Subcutaneous abdominal adipose tissue (tissue), 5 donors: ENCODE results near the gene STARD4.

Experiments used
- H3K27ac ChIP-seq: one replicate; pipeline ENCODE4 v1.7.0; 2013; ENCODE audit warnings: low read depth, mild to moderate bottlenecking, inconsistent platforms, low read length, moderate library complexity
- H3K27me3 ChIP-seq, 5 donors: one replicate each; pipeline ENCODE4 v1.7.0; 2013; ENCODE audit warnings: low read length in 5 of 5, inconsistent platforms in 1 of 5; ENCODE audit not compliant: control insufficient read depth in 5 of 5, insufficient read depth in 4 of 5
- H3K36me3 ChIP-seq, 5 donors: one replicate each; pipeline ENCODE4 v1.7.0; 2013; ENCODE audit warnings: low read length in 5 of 5; ENCODE audit not compliant: control insufficient read depth in 5 of 5, insufficient read depth in 5 of 5
- H3K4me1 ChIP-seq, 5 donors: one replicate each; pipeline ENCODE4 v1.7.0; 2013; ENCODE audit warnings: low read length in 5 of 5, mild to moderate bottlenecking in 3 of 5, moderate library complexity in 1 of 5; ENCODE audit not compliant: control insufficient read depth in 5 of 5, insufficient read depth in 5 of 5
- H3K4me3 ChIP-seq, 5 donors: one replicate each; pipeline ENCODE4 v1.7.0; 2013; ENCODE audit warnings: low read length in 5 of 5, low read depth in 1 of 5
- H3K9ac ChIP-seq, 5 donors: one replicate each; pipeline ENCODE4 v1.7.0; 2013; ENCODE audit warnings: low read length in 5 of 5, mild to moderate bottlenecking in 4 of 5, moderate library complexity in 3 of 5
- H3K9me3 ChIP-seq, 5 donors: one replicate each; pipeline ENCODE4 v1.7.0; 2013; ENCODE audit warnings: low read length in 5 of 5; ENCODE audit not compliant: control insufficient read depth in 5 of 5
- donor health status: healthy.
- donor health status: healthy.
- donor health status: healthy.
- donor health status: healthy.
- donor health status: healthy.

STARD4 gene

DNA sequence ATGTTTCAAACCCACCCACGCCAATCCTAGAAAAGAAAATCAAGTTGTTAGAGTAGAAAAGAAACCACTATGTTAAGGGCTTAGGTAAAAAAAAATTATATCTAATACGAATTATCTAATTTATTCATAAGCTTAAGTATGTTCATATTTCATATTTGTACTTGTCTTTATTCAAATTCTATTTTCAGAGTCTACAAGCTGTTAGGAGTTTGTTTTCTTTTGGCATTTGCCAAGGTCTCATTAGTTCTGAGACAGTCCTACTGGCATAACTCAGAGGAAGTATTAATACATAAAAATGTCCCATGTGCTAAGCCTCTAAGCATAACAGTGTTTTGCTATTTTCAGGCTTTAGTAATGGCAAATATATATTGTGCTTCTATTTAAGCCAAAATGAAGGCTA, 57.6 kb downstream of the STARD4 start:
- no peaks in the 10 kb centered on the region for H3K27me3 ChIP-seq
- no peaks in the 10 kb centered on the region for H3K4me1 ChIP-seq
- no peaks in the 10 kb centered on the region for H3K9me3 ChIP-seq
- H3K27ac ChIP-seq: no peak overlapping the region
- no peak overlapping the region for H3K9ac ChIP-seq
- no peak overlapping the region for H3K4me3 ChIP-seq
- no peaks in the 10 kb centered on the region for H3K36me3 ChIP-seq

GRCh38 chr5:111454198-111454622, 58.1 kb downstream of the STARD4 start:
- H3K9ac ChIP-seq: no peak overlapping the region

GRCh38 chr5:111453747-111454146, 58.6 kb downstream of the STARD4 start:
- no peaks in the 10 kb centered on the region for H3K36me3 ChIP-seq
- no peak overlapping the region for H3K4me3 ChIP-seq
- H3K9me3 ChIP-seq: no peaks in the 10 kb centered on the region
- no peak overlapping the region for H3K27ac ChIP-seq
- no peaks in the 10 kb centered on the region for H3K27me3 ChIP-seq
- H3K4me1 ChIP-seq: no peaks in the 10 kb centered on the region
- H3K9ac ChIP-seq: no peak overlapping the region

More at GRCh38 chr5:111454198-111454622, 58.1 kb downstream of the STARD4 start:
- Histone ChIP-seq H3K36me3 (no peaks in the 10 kb centered on the region), H3K9me3 (no peaks in the 10 kb centered on the region), H3K4me3 (no peak overlapping the region), H3K27ac (no peak overlapping the region), H3K27me3 (no peaks in the 10 kb centered on the region), H3K4me1 (no peaks in the 10 kb centered on the region)

GRCh38 chr5:111453295-111453694, 59.0 kb downstream of the STARD4 start:
- Histone ChIP-seq H3K9ac (no peak overlapping the region), H3K4me1 (no peaks in the 10 kb centered on the region), H3K36me3 (no peaks in the 10 kb centered on the region), H3K27ac (no peak overlapping the region), H3K9me3 (no peaks in the 10 kb centered on the region), H3K27me3 (no peaks in the 10 kb centered on the region), H3K4me3 (no peak overlapping the region)

DNA sequence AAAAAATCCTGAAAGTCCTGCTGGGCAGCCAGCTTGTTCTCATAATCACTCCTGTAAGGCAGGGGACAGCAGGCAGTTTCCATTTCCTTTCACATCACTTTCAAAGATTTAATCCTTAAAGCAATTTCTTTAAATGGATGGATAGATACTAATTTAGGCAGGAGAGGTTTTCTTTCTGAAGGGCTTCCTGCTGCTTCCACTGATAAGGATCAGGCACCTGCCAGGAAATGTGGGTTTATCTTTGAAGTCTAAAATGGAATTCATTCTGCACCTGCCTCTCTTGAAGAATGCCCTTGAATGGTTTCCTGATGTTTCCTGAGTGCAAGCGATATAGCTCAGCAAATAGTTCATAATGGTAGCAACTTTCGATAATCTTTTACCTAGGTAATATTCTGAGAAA, 64.5 kb downstream of the STARD4 start:
- Histone ChIP-seq H3K4me1 (no peaks in the 10 kb centered on the region), H3K36me3 (no peaks in the 10 kb centered on the region), H3K4me3 (no peak overlapping the region), H3K9me3 (no peaks in the 10 kb centered on the region), H3K27ac (no peak overlapping the region), H3K27me3 (no peaks in the 10 kb centered on the region), H3K9ac (no peak overlapping the region)

DNA sequence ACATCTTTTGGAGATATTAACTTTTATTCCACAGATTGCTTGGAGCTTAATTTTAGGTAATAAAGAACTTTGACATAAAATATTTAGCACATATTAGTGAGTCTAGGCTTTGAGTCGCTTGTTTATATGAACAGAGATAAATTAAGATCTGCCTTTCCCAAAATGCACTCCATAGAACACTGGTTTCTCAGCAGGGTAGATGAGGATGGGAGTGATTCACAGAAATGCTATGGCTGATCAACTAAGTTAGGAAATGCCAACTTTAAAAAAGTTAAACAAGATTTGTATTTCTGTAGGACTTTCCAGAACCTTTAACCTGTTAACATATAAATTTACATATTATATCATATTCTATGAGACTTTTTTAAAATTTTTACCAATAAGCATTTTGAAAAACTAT, 65.2 kb downstream of the STARD4 start:
- no peaks in the 10 kb centered on the region for H3K9me3 ChIP-seq
- H3K36me3 ChIP-seq: no peaks in the 10 kb centered on the region
- no peaks in the 10 kb centered on the region for H3K27me3 ChIP-seq
- no peak overlapping the region for H3K4me3 ChIP-seq
- H3K4me1 ChIP-seq: no peaks in the 10 kb centered on the region
- no peak overlapping the region for H3K9ac ChIP-seq
- H3K27ac ChIP-seq: no peak overlapping the region
